Gastrocnemius medialis (tissue), 4 donors: Measurements from ENCODE around the gene UGGT2.
"Not testable (repeated sequence)": the region's sequence is repeated elsewhere in the genome, so short reads cannot be mapped to it uniquely, and the experiment has no call there.

Experiments
- CTCF ChIP-seq, 5 experiments: fragments of 450-650 bp in 3 of 5; fragments of 200-600 bp in 2 of 5; sonication (generic) in 2 of 5; IDR thresholded peaks in 4 of 5; conservative IDR thresholded peaks in 1 of 5; 1 replicate in 4 of 5; 2 replicates in 1 of 5; pipeline ENCODE4 v1.5.1; 2016 to 2019; ENCODE audit warnings: antibody characterized with exemption in 5 of 5, mild to moderate bottlenecking in 3 of 5, moderate library complexity in 3 of 5
- POLR2A ChIP-seq, 2 donors: fragments of 450-650 bp; IDR thresholded peaks; one replicate each; pipeline ENCODE4 v1.6.1; 2017; ENCODE audit warnings: antibody characterized with exemption in 2 of 2, mild to moderate bottlenecking in 2 of 2, moderate library complexity in 2 of 2

DNA sequence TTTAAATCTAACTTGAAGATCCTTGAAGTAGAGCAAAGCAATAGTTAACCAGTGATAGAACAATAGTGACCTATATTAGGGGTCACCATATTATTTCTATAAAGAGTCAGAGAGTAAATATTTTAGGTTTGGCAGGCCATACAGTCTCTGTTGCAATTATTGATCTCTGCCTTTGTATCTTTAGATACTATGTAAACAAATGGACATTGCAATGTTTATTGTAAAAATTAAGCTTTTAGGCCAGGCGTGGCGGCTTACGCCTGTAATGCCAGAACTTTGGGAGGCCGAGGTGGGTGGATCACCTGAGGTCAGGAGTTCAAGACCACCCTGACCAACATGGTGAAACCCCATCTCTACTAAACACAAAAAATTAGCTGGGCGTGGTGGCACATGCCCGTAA is 80.5 kb downstream of the UGGT2 start:
- TF ChIP-seq CTCF (IDR thresholded peaks at IDR 0.05 in 4 of 5, conservative IDR thresholded peaks at IDR 0.05 in 1 of 5); POLR2A (IDR thresholded peaks at IDR 0.05): not testable (repeated sequence)
